GM19099 (cell line): Measurements from ENCODE around the gene IRF2BP1.

Source experiments
- POLR2A ChIP-seq: IDR thresholded peaks from 3 replicates; pipeline ENCODE4 v1.6.1; 2011; ENCODE audit warnings: low read depth; ENCODE audit not compliant: insufficient read length; ENCODE audit errors: extremely low read depth

IRF2BP1 gene

GRCh38 chr19:45874620-45874966 is 11.3 kb downstream of the IRF2BP1 start:
- no peak for TF ChIP-seq POLR2A

GRCh38 chr19:45873219-45873772 is 12.6 kb downstream of the IRF2BP1 start:
- TF ChIP-seq POLR2A = no peak

GRCh38 chr19:45872095-45872919 is 13.6 kb downstream of the IRF2BP1 start:
- no peak for TF ChIP-seq POLR2A

- no peak for TF ChIP-seq POLR2A
Measured at GRCh38 chr19:45870798-45871197, 15.1 kb downstream of the IRF2BP1 start.

- TF ChIP-seq POLR2A = no peak
Measured at GRCh38 chr19:45866400-45867176, 19.4 kb downstream of the IRF2BP1 start.

GRCh38 chr19:45865269-45865948 is 20.5 kb downstream of the IRF2BP1 start:
- TF ChIP-seq POLR2A = no peak

- TF ChIP-seq POLR2A = no peak
Measured at GRCh38 chr19:45864629-45865082, 21.3 kb downstream of the IRF2BP1 start.

GRCh38 chr19:45863840-45864628 is 21.9 kb downstream of the IRF2BP1 start, which contains the start of gene FOXA3:
Gene FOXA3, plus strand, starts transcription at chr19:45864326. Its CDS starts 131 bp downstream, at chr19:45864457.
- TF ChIP-seq POLR2A = peak; percentile 60

- TF ChIP-seq POLR2A = no peak
Measured at GRCh38 chr19:45863335-45863839, 22.6 kb downstream of the IRF2BP1 start.

- peak; percentile 82 for TF ChIP-seq POLR2A
Measured at GRCh38 chr19:45862564-45863334, 23.2 kb downstream of the IRF2BP1 start, which contains the start of gene SYMPK. Gene SYMPK, minus strand, starts transcription at chr19:45863147. Its CDS starts 8,652 bp downstream, at chr19:45854495.

- TF ChIP-seq POLR2A = no peak
Measured at GRCh38 chr19:45862271-45862563, 23.7 kb downstream of the IRF2BP1 start.

GRCh38 chr19:45860359-45861259 is 25.3 kb downstream of the IRF2BP1 start:
- no peak for TF ChIP-seq POLR2A
